ENCODE measurements around the gene LRRC7. TPM values are rescaled to one million over a fixed set of nuclear protein-coding genes. Genes with fewer than 3 reads are reported as not detected.

LRRC7 gene
- total RNA-seq, 4 donors from 2014 or later: 11.1 to 21.3 (median 14.1) TPM

DNA sequence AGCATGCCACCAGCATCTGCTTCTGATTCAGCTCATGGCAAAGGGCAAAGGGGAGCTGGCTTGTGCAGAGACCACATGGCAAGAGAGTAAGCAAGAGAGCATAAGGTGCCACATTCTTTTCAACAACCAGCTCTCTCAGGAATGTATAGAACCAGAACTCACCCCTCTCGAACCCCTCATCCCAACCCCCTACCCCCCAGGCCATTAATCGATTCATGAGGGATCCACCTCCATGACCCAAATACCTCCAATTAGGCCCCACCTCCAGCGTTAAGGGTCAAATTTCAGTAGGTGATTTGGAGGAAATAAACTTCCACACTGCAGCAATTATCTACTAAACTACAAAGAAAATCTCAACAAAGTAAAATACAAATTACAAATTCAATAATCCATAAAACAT is 32.2 kb upstream of the LRRC7 start:
- Histone ChIP-seq H3K36me3 (no peaks in the 10 kb centered on the region), H3K9me3 (no peaks in the 10 kb centered on the region), H3K27me3 (no peaks in the 10 kb centered on the region), H3K4me3 (no peak overlapping the region), H3K4me1 (no peaks in the 10 kb centered on the region), H3K27ac (no peak overlapping the region)
- DNase-seq (ENCODE audit: low spot score in 2 of 2): no peak
- 33 to 45% methylated on average over 3 of the region's 3 CpGs for WGBS, 2 donors
- no peak for TF ChIP-seq CTCF (IDR thresholded peaks at IDR 0.05)
- TF ChIP-seq POLR2A (IDR thresholded peaks at IDR 0.05): no peak
- TF ChIP-seq EP300 (IDR thresholded peaks at IDR 0.05): no peak

DNA sequence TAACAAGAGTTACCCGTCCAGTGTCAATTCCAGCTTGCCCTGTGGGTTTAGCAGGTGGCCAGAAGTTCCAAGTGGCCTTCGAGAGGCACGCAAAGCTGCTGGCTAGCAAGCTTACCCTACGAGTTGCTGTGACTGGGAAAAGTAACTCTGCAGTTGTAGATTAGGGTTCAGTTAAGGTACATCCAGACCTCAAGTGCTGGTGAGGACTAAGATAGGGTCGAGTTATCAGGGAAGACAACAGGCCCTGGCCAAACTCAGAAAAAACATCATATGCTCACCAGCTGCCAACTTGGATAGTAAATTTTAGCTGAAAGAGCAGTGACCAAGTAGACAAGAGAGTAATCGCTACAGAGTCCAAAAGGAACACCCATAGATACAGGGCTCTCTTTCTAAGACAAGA is 27.7 kb upstream of the LRRC7 start:
- Histone ChIP-seq H3K4me3 (no peak overlapping the region), H3K27ac (no peak overlapping the region), H3K36me3 (no peaks in the 10 kb centered on the region), H3K9me3 (no peaks in the 10 kb centered on the region), H3K27me3 (no peaks in the 10 kb centered on the region), H3K4me1 (no peaks in the 10 kb centered on the region)
- DNase-seq (ENCODE audit: low spot score in 2 of 2): no peak
- WGBS, 2 donors: 86 to 89% methylated on average over 6 of the region's 6 CpGs
- TF ChIP-seq POLR2A (IDR thresholded peaks at IDR 0.05) (no peak), CTCF (IDR thresholded peaks at IDR 0.05) (no peak), EP300 (IDR thresholded peaks at IDR 0.05) (no peak)

DNA sequence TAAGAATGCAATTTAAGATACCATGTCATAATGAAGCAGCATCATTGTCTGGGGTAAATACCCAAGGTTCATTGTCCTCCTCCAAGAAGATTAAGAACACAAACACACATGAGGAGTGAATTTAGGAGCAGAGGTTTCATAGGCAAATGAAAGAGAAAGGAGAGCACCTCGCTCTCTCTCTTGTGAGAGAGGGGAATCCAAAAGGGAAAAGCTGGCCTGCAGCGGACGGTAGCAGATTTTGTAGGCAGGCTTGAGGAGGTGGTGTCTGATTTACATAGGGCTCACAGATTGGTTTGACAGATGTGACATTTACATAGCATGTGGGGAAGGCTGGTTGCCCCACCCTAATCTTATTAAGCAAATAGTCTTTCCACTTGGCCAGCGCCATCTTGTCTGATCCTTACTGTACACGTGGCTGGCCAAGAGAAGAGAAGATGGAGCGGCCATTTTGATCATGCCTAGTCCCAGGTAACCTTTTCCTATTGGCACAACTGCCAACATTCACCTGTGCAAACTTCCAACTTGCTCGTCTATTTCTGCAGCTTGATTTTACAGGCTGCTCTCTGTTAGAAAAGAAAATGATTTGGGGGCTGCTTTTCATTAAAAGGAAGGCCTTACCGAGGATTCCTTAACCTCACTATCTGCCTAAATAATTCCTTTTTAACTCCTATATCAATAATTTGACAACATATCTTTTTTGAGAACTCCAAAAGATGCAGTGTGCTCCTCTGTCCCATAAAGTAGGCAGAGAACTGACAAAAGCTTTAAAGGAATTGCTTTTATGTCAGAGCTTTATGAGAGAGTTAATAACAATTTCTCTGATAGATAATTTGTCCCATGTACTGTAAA is 16.0 kb upstream of the LRRC7 start:
- 89 to 92% methylated on average over 8 of the region's 8 CpGs for WGBS, 2 donors
- Histone ChIP-seq H3K27me3 (no peaks in the 10 kb centered on the region), H3K4me3 (no peak overlapping the region), H3K4me1 (no peaks in the 10 kb centered on the region), H3K27ac (no peak overlapping the region), H3K36me3 (no peaks in the 10 kb centered on the region), H3K9me3 (no peaks in the 10 kb centered on the region)
- TF ChIP-seq CTCF (IDR thresholded peaks at IDR 0.05) (no peak), EP300 (IDR thresholded peaks at IDR 0.05) (no peak), POLR2A (IDR thresholded peaks at IDR 0.05) (no peak)
- no peak for DNase-seq (ENCODE audit: low spot score in 2 of 2)

GRCh38 chr1:69553726-69554125 is 14.0 kb upstream of the LRRC7 start:
- Histone ChIP-seq H3K27me3 (no peaks in the 10 kb centered on the region), H3K36me3 (no peaks in the 10 kb centered on the region), H3K4me3 (no peak overlapping the region), H3K27ac (no peak overlapping the region), H3K9me3 (no peaks in the 10 kb centered on the region), H3K4me1 (no peaks in the 10 kb centered on the region)
- TF ChIP-seq EP300 (IDR thresholded peaks at IDR 0.05) (no peak), CTCF (IDR thresholded peaks at IDR 0.05) (no peak), POLR2A (IDR thresholded peaks at IDR 0.05) (no peak)
- no peak for DNase-seq (ENCODE audit: low spot score in 2 of 2)
- 83 to 88% methylated on average over 1 of the region's 1 CpG for WGBS, 2 donors

DNA sequence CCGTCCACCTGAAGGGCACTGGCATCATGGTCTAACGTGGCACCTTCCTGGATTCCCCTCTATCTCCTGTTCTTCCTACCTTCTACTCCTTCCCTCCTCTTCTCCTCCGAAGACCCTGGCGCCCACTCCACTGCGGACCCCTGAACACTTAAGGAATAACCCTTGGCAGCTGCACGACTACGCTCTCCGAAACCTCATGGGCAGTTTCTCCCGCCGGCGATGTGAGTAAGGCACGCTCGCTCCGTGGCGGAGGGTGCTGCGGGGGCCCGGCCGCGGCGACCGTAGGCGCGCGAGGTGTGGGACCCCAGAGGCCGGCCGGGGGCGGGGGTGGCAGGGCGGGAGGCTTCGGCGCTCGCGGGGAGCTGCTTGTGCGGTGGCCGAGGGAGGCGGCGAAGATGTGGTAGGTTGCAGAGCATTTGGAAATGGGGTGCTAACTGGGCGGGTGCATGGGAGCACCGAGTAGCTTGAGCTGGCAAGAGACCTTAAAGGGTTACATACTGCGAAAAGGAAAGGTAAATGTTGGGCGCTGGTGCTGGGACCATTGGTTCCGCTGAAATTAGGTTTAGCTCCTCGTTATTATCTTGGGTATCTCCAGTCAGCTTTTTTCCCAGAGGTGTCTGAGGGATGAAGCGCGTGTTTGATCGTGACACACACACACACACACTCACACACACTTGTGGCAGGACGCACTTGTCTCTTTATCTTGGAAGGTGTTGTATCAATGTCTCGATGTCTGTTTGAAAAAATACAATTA is 876 bp downstream of the LRRC7 start:
- TF ChIP-seq POLR2A (IDR thresholded peaks at IDR 0.05) (no peak), EP300 (IDR thresholded peaks at IDR 0.05) (no peak), CTCF (IDR thresholded peaks at IDR 0.05) (no peak)
- peaks cover 0 to 22% of the 10 kb centered on the region in 2 donors for H3K27me3 ChIP-seq
- DNase-seq (ENCODE audit: low spot score in 2 of 2): no peak

More for the DNA sequence above, 876 bp downstream of the LRRC7 start:
- Histone ChIP-seq H3K9me3 (no peaks in the 10 kb centered on the region), H3K4me3 (peak overlapping the region; percentile 42 to 64 (median 48)), H3K36me3 (no peaks in the 10 kb centered on the region), H3K4me1 (peaks cover 0 to 31% (median 7%) of the 10 kb centered on the region in 4 donors), H3K27ac (peak overlapping the region in 3 of 4 donors; percentile 49 to 84 (median 69))
- WGBS, 2 donors: 0 to 2% methylated on average over 36 to 47 of the region's 47 CpGs
